ENCODE results near the gene GTF3C5.

DNA sequence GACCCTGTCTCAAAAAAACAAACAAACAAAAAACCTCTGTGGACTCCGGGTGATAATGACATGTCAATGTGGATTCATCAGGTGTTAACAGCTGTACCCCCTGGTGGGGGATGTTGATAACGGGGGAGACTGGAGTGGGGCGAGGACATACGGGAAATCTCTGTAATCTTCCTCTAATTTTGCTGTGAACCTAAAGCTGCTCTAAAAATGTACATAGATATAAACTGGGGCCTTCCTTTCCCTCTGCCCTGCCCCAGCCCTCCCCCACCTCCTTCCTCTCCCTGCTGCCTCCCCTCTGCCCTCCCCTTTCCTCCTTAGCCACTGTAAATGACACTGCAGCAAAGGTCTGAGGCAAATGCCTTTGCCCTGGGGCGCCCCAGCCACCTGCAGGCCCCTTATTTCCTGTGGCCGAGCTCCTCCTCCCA is 29.6 kb downstream of the GTF3C5 start:
- TF ChIP-seq ZNF70 (CRISPR knock-in tag; IDR thresholded peaks at IDR 0.05) (no peak), ZNF565 (CRISPR knock-in tag; conservative IDR thresholded peaks at IDR 0.05; ENCODE audit: low read depth) (no peak), ZFP3 (CRISPR knock-in tag; IDR thresholded peaks at IDR 0.05) (no peak), ISL1 (CRISPR knock-in tag; IDR thresholded peaks at IDR 0.05) (no peak), PPARA (CRISPR knock-in tag; IDR thresholded peaks at IDR 0.05; ENCODE audit: borderline replicate concordance) (no peak), ESRRG (CRISPR knock-in tag; IDR thresholded peaks at IDR 0.05) (no peak), ARNTL (CRISPR knock-in tag; IDR thresholded peaks at IDR 0.05; ENCODE audit: borderline replicate concordance, low read depth) (no peak), ZFP30 (CRISPR knock-in tag; IDR thresholded peaks at IDR 0.05) (no peak), GLIS3 (CRISPR knock-in tag; IDR thresholded peaks at IDR 0.05) (no peak)
- TF ChIP-seq, protein P1, sequence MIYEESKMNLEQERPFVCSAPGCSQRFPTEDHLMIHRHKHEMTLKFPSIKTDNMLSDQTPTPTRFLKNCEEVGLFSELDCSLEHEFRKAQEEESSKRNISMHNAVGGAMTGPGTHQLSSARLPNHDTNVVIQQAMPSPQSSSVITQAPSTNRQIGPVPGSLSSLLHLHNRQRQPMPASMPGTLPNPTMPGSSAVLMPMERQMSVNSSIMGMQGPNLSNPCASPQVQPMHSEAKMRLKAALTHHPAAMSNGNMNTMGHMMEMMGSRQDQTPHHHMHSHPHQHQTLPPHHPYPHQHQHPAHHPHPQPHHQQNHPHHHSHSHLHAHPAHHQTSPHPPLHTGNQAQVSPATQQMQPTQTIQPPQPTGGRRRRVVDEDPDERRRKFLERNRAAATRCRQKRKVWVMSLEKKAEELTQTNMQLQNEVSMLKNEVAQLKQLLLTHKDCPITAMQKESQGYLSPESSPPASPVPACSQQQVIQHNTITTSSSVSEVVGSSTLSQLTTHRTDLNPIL (CRISPR knock-in tag; IDR thresholded peaks at IDR 0.05; ENCODE audit: low read depth): no peak
- TF ChIP-seq, protein P2, sequence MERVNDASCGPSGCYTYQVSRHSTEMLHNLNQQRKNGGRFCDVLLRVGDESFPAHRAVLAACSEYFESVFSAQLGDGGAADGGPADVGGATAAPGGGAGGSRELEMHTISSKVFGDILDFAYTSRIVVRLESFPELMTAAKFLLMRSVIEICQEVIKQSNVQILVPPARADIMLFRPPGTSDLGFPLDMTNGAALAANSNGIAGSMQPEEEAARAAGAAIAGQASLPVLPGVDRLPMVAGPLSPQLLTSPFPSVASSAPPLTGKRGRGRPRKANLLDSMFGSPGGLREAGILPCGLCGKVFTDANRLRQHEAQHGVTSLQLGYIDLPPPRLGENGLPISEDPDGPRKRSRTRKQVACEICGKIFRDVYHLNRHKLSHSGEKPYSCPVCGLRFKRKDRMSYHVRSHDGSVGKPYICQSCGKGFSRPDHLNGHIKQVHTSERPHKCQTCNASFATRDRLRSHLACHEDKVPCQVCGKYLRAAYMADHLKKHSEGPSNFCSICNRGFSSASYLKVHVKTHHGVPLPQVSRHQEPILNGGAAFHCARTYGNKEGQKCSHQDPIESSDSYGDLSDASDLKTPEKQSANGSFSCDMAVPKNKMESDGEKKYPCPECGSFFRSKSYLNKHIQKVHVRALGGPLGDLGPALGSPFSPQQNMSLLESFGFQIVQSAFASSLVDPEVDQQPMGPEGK (CRISPR knock-in tag; IDR thresholded peaks at IDR 0.05; ENCODE audit: borderline replicate concordance): no peak

All from SK-N-SH treated with all-trans-retinoic acid at 6 μM for 48 hours (cell line).